ENCODE measurements around the gene OSBPL7. TPM values are rescaled to one million over a fixed set of nuclear protein-coding genes. Genes with fewer than 3 reads are reported as not detected.
A peak's percentile ranks its signal among the peaks of the same experiment; 100 is the strongest.

OSBPL7 gene
- polyA plus RNA-seq, 4 donors: 10.9 to 17.3 (median 14.0) TPM

- no peak for DNase-seq (ENCODE audit: low read depth in 4 of 4, low spot score in 2 of 4)
Measured at GRCh38 chr17:47850373-47850691, 28.7 kb upstream of the OSBPL7 start.

GRCh38 chr17:47848198-47848513, 26.6 kb upstream of the OSBPL7 start:
- no peak for DNase-seq (ENCODE audit: low read depth in 4 of 4, low spot score in 2 of 4)

DNA sequence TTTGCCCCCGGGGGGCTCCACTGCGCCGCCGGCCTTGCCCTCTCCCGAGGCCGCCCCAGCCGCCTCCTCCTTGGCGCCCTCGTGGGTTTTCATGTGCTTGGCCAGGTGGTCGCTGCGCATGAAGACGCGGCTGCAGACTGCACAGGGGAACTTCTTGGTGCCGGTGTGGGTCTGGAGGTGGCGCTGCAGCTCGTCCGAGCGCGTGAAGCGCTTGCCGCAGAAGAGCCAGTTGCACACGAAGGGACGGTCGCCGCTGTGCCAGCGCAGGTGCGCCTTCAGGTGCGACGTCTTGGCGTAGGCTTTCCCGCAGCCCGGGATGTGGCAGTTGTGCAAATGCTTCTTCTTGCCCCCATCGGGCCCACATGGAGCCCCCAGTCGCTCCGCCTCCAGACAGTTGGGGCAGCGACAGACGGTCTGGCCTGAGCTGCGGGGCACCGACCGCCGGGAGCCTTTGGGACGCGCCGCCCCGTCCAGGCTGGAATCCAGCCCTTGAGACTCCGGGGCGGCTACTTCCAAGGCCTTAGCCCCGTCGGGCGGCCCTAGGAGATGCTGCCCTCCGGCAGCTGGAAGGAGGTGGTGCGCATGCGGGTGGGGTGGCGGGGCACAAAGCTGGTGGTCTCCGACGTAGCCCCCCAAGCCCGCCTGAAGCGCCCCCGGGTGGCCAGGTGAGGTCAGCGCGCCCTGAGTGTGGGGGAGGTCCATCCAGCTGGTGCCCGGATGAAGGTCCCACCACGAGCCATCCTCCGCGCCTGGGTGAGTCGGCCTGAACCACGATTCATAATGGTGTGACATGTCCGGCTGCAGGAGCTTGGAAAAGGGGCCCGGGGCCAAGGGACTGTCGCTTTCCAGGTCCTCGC, 26.0 kb upstream of the OSBPL7 start:
- no peak for DNase-seq (ENCODE audit: low read depth in 4 of 4, low spot score in 2 of 4)

GRCh38 chr17:47846716-47847340, 25.2 kb upstream of the OSBPL7 start:
- DNase-seq (ENCODE audit: low read depth in 4 of 4, low spot score in 2 of 4): no peak

GRCh38 chr17:47845716-47846075, 24.1 kb upstream of the OSBPL7 start:
- no peak for DNase-seq (ENCODE audit: low read depth in 4 of 4, low spot score in 2 of 4)

DNA sequence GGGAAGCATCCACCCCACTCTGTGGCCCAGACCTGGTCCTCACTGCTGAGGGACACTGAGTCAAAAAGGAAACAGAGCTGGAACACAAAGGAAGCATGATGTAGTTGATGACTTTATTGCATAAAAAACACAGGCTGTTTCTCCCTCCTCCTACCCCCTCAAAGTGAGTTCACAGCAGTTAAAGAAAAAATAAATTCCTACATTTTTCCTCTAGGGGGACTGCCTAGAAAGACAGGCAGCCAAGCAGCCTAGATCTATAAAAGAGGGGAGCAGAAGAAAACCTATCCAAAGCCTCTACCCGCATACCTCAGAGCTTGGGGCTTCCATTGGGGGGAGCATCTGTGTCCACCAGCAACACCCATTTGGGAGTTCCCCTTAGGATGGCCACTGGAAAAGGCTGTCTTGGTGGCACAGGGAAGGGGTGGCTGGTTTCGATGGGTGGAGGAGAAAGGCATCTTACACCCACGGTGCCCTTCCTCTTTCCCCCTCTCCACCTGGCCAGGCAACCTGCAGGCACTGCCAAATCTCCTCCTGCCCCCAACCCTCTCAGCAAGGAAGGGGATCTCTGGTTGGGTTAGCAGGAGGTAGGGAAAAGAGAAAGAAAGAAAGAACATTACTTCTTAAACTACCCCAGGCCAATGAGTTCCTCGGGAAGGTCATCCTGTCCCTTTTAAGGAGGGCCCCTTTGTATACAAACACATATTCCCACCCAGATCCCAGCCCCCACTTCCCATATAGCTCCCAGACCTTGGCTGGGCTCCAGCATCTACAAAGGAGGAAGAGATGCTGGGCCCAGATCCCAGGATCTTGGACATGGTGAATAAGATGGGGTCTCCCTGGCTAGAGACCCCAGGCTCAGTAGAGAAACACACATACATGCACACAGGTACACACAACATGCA, 23.5 kb upstream of the OSBPL7 start:
- DNase-seq (ENCODE audit: low read depth in 4 of 4, low spot score in 2 of 4): no peak

DNA sequence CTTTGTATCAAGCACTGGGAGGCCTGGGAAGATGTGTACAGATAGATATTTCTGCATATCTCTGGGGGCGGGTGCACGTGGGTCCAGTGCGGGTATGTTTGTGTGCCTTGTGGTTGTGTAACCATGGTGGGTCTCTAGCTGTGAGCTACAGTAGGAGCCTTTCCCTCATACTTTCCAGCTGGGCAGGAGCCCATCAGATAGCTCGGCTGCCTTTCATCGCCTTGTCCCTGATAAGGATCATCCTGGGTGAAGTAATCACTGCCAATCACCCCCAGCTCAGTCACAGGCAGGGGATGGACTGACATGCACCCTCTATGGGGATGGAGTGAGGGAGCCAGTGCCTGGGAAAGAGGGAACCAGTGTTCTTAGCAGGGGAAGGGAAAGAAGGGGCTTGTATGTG, 22.6 kb upstream of the OSBPL7 start:
- no peak for DNase-seq (ENCODE audit: low read depth in 4 of 4, low spot score in 2 of 4)

- DNase-seq (ENCODE audit: low read depth in 4 of 4, low spot score in 2 of 4): no peak
Measured at GRCh38 chr17:47843391-47843730, 21.8 kb upstream of the OSBPL7 start.

GRCh38 chr17:47841488-47842291, 20.1 kb upstream of the OSBPL7 start:
- DNase-seq (ENCODE audit: low read depth in 4 of 4, low spot score in 2 of 4): no peak

DNA sequence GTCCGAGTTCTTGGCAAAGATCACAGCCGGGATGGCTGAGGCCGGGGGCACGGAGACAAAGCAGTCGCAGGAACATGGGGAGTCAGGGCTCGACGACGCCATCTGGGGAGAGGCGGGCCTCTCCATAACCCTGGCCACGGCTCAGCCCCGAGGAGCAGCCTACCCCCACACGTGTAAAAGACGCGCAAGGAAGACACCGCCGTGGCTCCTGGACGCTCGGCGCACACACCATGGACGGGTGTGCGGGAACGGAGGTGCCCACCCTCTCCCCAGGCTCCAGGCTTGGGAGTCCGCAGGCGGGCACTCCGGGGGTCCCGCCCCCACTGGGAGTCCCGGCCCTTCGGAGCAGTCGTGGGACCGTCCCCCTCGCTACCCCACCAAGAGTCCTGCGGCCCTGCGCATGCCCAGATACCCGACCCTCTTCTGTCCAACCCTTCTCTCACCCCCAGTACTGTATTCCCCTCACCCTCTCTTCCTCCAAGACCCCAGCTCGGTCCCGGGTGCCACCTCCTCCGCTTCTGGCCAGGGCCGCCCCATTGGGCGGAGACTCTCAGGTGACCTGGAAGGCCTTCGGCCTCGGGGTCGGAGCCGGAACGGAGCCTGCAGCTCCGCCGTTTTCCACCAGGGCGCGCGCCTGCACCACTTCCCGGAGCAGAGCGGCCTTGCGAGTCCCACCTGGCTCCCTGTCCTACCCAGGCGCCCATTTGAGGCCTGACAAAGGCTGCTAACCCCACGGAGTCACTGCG, 19.3 kb upstream of the OSBPL7 start, which contains the start of gene SCRN2:
SCRN2 (minus strand) TSS at position 532 of the 746 bp plus-strand sequence; CDS start at position 102, 430 bp downstream.
- peak in 3 of 4 donors; percentile 79 to 85 (median 79) for DNase-seq (ENCODE audit: low read depth in 4 of 4, low spot score in 2 of 4)

- DNase-seq (ENCODE audit: low read depth in 4 of 4, low spot score in 2 of 4): no peak
Measured at GRCh38 chr17:47840001-47840741, 18.6 kb upstream of the OSBPL7 start.

- DNase-seq (ENCODE audit: low read depth in 4 of 4, low spot score in 2 of 4): no peak
Measured at GRCh38 chr17:47839071-47839470, 17.5 kb upstream of the OSBPL7 start.

GRCh38 chr17:47838636-47839035, 17.0 kb upstream of the OSBPL7 start:
- DNase-seq (ENCODE audit: low read depth in 4 of 4, low spot score in 2 of 4): no peak

DNA sequence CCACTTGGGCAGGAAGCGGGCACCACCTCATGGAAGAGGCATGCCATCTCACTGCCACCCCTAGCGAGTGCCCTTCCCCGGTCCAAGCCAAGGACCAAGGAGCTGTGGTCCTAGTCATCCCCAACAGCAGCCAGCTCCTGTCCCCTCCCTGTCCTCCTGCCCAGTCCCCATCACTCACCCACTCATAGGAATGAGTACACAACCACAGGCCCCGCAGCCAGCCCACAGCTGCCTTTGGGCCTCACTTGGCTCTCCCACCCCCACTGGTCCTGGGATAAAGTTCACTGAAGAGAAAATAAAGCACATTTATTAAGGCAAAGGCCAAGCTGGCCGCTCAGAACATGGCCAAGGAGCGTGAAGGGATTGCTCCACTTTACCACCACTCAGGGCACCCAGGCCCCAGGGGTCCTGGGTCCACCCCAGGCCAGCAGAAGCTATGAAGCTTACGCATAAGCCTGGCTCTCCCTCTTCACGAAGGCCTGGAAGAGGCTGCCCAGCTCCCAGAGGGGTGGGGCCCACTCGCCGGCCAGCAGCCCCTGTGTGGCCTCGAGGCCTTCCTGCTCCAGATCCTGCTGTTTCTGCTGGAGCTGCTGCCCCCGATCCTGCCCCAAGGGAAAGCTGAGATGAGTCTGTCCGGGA, 15.9 kb upstream of the OSBPL7 start:
- DNase-seq (ENCODE audit: low read depth in 4 of 4, low spot score in 2 of 4): no peak

- no peak for DNase-seq (ENCODE audit: low read depth in 4 of 4, low spot score in 2 of 4)
Measured at GRCh38 chr17:47836601-47837000, 15.0 kb upstream of the OSBPL7 start.

- DNase-seq (ENCODE audit: low read depth in 4 of 4, low spot score in 2 of 4): no peak
Measured at GRCh38 chr17:47834756-47835155, 13.2 kb upstream of the OSBPL7 start.

DNA sequence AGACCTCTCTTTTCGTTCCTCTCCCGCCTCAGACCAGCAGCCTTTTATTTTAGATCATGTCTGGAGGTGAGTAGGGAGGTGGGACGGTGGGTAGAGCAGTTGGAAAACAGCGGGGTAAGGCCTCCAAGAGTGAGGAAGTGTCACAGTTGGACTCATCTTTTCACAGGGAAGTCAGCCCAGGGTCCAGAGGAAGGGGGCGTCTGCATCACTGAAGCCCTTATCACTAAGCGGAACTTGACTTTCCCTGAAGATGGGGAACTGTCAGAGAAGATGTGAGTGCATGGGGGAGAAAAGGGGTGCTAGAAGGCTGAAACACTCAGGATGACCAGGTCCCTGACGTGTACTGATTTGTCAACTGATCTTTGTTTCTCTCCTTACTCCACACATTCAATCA, 10.3 kb upstream of the OSBPL7 start:
- DNase-seq (ENCODE audit: low read depth in 4 of 4, low spot score in 2 of 4): no peak

DNA sequence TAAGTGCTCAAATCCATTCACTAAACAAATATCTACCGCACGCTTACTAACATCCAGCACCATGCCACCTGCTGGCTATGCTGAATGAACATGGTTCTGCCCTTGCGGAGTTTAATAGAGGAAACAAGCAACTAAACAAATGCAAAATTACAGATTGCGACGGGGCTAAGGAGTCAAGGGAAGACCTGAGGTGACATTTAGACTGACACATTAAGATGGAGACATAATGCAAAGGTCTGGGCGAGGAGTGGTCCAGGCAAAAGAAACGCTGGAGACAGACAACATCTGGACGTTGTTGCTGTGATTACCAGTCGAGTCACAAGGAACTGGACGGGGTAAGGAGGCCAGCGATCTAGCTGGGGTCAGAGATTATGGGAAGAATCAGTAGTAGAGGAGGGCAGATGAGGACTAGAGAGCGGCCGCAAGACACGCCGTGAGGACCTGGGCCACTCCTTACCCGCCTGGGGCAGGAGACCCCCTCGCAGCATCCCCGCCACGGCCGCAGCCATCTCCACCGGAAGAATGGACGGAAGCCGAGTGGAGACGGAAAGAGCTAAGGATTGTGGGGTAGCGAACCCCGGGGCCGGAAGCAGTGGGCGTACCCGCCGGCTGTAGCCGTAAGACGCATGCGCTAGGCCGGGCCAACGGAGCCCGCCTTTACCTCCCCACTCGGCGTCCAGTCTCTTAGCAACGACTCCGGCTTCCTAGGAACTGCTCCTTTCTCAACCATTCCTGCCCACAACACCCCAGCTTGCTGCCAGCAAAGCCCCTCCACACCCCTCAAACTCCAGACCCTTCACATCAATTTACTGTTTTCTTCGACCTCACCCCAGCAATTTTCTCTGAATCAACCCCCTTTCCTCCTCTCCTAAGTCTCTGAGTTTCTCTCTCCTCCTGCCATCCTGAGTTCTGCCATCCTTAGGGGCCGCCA, 9.7 kb upstream of the OSBPL7 start, which contains the start of the genes LRRC46 and MRPL10:
LRRC46 (plus strand) TSS at position 668 of the 931 bp plus-strand sequence. CDS start 320 bp downstream, outside the sequence.
MRPL10 (minus strand) TSS at position 539 of the 931 bp plus-strand sequence; CDS start at position 509, 30 bp downstream.
- peak in 3 of 4 donors; percentile 83 to 93 (median 90) for DNase-seq (ENCODE audit: low read depth in 4 of 4, low spot score in 2 of 4)

All from left renal cortex interstitium (tissue), 4 donors.